T-helper 2 cell treated with Interferon-gamma antibody and Interleukin-4, amounts not matched to agents 5 μg/mL and 100 μg/mL, for 36 hours (primary cell): Measurements from ENCODE around the gene ARFIP1.
A peak's percentile ranks its signal among the peaks of the same experiment; 100 is the strongest.

Experiments used
- DNase-seq: peaks from one replicate; pipeline ENCODE4 v3.0.0; 2021; ENCODE audit warnings: low spot score
- H3K27ac Mint-ChIP-seq: one replicate; pipeline ENCODE4 v1.8.0; 2021; ENCODE audit warnings: mild to moderate bottlenecking, mixed read lengths
- H3K27me3 Mint-ChIP-seq: one replicate; pipeline ENCODE4 v1.8.0; 2021; ENCODE audit warnings: low read depth, mixed read lengths
- H3K36me3 Mint-ChIP-seq: one replicate; pipeline ENCODE4 v1.8.0; 2021; ENCODE audit warnings: low read depth, mixed read lengths
- H3K4me1 Mint-ChIP-seq: one replicate; pipeline ENCODE4 v1.8.0; 2021; ENCODE audit warnings: low read depth, mixed read lengths
- H3K4me3 Mint-ChIP-seq: one replicate; pipeline ENCODE4 v1.8.0; 2022; ENCODE audit warnings: mild to moderate bottlenecking, moderate library complexity, mixed read lengths
- H3K9me3 Mint-ChIP-seq: one replicate; pipeline ENCODE4 v1.8.0; 2021; ENCODE audit warnings: mixed read lengths

Gene ARFIP1

DNA sequence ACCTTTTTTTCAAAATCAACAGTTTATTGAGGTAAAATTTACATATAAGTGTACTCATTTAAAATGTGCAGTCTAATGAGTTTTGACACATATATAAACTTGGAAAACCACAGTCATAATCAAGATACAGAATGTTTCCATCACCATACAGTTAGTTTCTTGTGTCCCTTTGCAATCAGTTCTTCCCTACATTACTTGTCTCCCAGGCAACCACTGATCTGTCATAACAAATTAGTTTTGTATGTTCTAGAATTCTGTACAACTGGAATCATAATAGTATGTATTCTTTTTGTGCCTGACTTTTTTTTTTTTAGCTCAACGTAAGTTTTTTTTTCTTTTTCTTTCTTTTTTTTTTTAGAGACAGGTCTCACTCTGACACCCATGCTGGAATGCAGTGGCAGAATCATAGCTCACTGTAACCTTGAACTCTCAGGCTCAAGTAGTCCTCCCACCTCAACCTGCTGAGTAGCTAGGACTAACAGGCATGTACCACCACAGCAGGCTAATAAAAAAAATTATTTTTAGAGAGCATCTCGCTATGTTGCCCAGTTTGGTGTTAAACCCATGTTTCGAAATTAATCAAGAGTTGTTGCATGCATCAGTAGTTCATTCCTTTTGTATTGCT lies 26.9 kb downstream of the ARFIP1 start:
- H3K4me1 Mint-ChIP-seq: peaks cover 22% of the 10 kb centered on the region
- DNase-seq: no peak
- no peak overlapping the region for H3K4me3 Mint-ChIP-seq
- no peaks in the 10 kb centered on the region for H3K27me3 Mint-ChIP-seq
- H3K36me3 Mint-ChIP-seq: peaks cover 21% of the 10 kb centered on the region
- H3K27ac Mint-ChIP-seq: peak overlapping the region; percentile 12
- H3K9me3 Mint-ChIP-seq: peaks cover 14% of the 10 kb centered on the region

DNA sequence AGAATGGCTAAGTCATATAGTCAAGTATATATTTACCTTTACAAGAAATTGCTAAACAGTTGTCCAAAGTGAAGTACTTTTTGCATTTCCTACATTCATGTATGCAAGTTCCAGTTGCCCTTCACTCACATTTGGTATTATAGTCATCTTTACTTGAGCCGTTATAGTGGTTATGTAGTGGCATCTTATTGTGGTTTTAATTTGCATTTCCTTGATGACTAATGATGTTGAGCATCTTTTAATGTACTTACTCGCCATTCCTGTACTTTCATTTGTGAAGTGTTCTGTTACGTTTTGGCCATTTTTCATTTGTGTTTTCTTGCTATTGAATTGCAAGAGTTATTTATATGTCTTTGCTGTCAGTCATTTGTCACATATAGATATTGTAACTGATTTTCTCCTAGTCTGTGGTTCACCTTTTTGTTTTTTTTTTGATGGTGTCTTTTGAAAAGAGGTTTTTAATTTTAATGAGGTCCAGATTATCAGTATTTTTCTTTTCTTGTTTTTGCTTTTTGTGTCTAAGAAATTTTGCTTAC lies 27.6 kb downstream of the ARFIP1 start:
- Mint-ChIP-seq H3K4me1 (peaks cover 20% of the 10 kb centered on the region), H3K36me3 (peaks cover 25% of the 10 kb centered on the region), H3K27ac (peak overlapping the region; percentile 86), H3K9me3 (peaks cover 14% of the 10 kb centered on the region), H3K27me3 (no peaks in the 10 kb centered on the region), H3K4me3 (peak overlapping the region; percentile 65)
- no peak for DNase-seq

DNA sequence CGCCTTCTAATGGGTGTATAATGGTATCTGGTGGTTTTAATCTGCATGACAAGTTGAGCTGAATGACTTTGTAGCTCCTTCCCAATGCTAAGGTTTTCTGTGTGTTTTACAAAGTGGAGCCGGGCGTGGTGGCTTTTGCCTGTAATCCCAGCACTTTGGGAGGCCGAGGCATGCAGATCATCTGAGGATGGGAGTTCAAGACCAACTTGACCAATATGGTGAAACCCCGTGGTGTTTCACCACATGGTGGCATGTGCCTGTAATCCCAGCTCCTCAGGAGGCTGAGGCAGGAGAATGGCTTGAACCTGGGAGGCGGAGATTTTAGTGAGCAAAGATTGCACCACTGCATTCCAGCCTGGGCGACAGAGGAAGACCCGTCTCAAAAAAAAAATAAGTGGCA lies 28.9 kb downstream of the ARFIP1 start:
- Mint-ChIP-seq H3K36me3 (peaks cover 32% of the 10 kb centered on the region), H3K27ac (no peak overlapping the region), H3K4me3 (no peak overlapping the region), H3K4me1 (peaks cover 20% of the 10 kb centered on the region), H3K27me3 (no peaks in the 10 kb centered on the region), H3K9me3 (peaks cover 22% of the 10 kb centered on the region)
- no peak for DNase-seq

DNA sequence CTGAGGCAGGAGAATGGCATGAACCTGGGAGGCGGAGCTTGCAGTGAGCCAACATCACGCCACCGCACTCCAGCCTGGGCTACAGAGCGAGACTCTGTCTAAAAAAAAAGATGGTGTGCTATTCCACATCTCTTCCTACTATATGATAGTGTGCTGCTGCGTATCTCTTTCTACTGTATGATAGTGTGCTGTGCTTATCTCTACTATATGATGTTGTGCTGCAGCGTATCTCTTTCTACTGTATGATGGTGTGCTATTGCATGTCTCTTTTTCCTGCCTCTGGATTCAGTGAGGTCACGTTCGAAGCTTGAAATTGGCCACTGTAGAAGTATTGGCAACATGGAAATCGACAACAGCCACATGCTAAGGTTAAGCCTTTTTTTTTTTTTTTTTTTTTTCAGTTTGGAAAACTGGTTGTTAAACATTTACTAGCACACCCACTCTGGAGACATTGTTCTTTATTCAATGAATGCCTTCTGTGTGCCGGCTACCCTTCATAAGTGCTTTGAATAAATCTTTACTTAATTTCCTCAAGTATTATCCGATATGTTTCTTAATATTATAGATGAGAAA lies 31.0 kb downstream of the ARFIP1 start:
- peaks cover 39% of the 10 kb centered on the region for H3K9me3 Mint-ChIP-seq
- no peak overlapping the region for H3K27ac Mint-ChIP-seq
- no peaks in the 10 kb centered on the region for H3K27me3 Mint-ChIP-seq
- H3K36me3 Mint-ChIP-seq: peaks cover 44% of the 10 kb centered on the region
- peaks cover 17% of the 10 kb centered on the region for H3K4me1 Mint-ChIP-seq
- DNase-seq: no peak
- H3K4me3 Mint-ChIP-seq: no peak overlapping the region

DNA sequence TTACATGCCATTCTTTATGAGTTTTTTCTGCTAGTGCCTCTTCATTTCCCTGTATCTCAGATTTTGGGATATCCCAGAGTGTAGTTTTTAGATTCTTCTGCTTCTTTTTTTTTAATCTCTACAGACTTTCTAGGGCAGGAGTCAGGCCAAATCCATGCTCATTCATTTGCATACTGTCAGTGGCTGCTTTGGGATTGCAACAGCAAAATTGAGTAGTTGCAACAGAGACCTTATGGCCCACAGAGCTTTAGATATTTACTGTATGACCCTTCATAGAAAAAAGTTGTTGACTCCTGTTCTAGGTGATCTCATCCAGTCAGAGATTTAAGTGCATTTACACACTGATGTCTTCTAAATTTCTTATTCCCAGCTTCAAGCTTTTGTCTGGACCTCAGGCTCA lies 35.3 kb downstream of the ARFIP1 start:
- Mint-ChIP-seq H3K27me3 (no peaks in the 10 kb centered on the region), H3K4me3 (no peak overlapping the region), H3K36me3 (peaks cover 50% of the 10 kb centered on the region), H3K4me1 (peaks cover 11% of the 10 kb centered on the region), H3K27ac (no peak overlapping the region), H3K9me3 (peaks cover 48% of the 10 kb centered on the region)
- DNase-seq: no peak

DNA sequence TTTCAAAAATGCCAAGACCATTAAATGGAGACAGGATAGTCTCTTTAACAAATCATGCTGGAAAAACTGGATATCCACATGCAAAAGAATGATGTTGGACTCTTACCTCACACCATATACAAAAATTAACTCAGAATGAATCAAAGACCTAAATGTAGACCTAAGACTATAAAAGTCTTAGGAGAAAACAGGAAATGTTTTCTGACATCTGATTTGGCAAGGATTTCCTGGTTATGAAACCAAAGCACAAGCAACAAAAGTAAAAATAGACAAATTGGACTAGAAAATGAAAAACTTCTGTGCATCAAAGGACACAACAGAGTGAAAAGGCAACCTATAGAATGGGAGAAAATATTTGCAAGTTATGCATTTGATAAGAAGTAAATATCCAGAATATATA lies 37.6 kb downstream of the ARFIP1 start:
- H3K9me3 Mint-ChIP-seq: peaks cover 53% of the 10 kb centered on the region
- H3K4me1 Mint-ChIP-seq: peaks cover 12% of the 10 kb centered on the region
- peaks cover 46% of the 10 kb centered on the region for H3K36me3 Mint-ChIP-seq
- H3K27me3 Mint-ChIP-seq: no peaks in the 10 kb centered on the region
- peak overlapping the region; percentile 24 for H3K4me3 Mint-ChIP-seq
- H3K27ac Mint-ChIP-seq: no peak overlapping the region
- no peak for DNase-seq

DNA sequence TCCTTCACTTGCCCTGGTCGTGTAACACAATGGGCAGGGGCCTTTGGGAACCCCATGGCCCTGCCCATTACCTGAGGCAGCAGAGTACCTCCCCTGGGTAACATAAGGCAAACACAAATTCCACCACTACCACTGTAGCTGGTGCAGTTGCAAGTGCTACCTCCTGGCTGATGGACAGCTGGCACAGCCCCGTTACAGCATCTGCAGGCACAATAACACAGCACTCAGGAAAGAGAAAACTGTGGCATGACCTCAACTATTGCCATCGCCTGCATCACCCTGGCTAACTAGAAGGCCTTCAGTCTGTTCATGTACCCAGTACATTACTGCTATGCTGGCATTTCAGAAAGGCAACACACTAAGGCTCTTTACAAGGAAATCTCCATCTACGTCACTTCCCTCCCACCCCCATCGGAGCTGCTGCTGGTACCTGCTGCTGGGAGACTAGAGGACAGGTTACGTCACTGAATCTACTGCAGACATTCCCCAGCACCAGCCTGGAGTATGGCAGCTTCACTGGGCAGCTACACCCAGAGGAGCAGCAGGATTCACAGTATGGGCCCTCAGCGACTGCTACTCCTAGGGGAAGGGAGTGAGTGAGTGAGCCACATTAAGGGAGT lies 39.4 kb downstream of the ARFIP1 start:
- Mint-ChIP-seq H3K4me1 (peaks cover 20% of the 10 kb centered on the region), H3K27ac (no peak overlapping the region), H3K27me3 (no peaks in the 10 kb centered on the region), H3K4me3 (no peak overlapping the region), H3K36me3 (peaks cover 35% of the 10 kb centered on the region), H3K9me3 (peaks cover 40% of the 10 kb centered on the region)
- no peak for DNase-seq

DNA sequence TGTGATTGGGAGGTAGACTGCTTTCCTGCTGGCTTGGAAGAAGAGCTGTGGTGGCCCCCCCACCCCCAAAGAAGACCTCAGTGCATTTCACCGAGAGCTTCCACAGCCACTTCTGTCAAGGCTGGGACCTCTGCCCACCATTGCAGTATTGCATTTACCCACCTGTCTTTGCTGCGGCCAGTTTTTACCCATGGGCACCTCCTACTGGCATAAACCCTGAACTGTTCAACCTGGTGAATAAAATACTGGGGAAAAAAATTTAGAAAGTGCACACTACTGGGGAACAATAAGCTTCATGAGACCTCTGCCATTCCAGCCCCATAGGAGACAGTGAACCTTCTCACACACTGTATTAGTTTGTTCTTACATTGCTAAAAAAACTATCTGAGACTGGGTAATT lies 40.3 kb downstream of the ARFIP1 start:
- no peak overlapping the region for H3K27ac Mint-ChIP-seq
- H3K4me3 Mint-ChIP-seq: no peak overlapping the region

DNA sequence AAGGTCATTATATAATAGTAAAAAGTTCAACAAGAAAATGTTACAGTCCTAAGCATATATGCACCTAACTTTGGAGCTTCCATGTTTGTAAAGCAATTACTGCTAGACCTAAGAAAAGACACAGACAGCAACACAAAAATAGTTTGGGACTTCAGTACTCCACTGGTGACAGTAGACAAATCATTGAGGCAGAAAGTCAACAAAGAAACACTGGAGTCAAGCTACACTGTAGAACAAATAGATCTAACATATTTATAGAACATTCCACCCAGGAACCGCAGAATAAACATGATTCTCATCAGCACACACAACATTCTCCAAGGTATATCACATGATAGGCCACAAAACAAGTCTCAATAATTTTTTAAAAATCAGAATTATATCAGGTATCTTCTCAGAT lies 42.6 kb downstream of the ARFIP1 start:
- Mint-ChIP-seq H3K4me3 (no peak overlapping the region), H3K27me3 (no peaks in the 10 kb centered on the region), H3K36me3 (peaks cover 13% of the 10 kb centered on the region), H3K27ac (no peak overlapping the region), H3K4me1 (peaks cover 11% of the 10 kb centered on the region), H3K9me3 (peaks cover 13% of the 10 kb centered on the region)
- no peak for DNase-seq

More for the DNA sequence above, 40.3 kb downstream of the ARFIP1 start:
- no peak for DNase-seq
- peaks cover 30% of the 10 kb centered on the region for H3K36me3 Mint-ChIP-seq
- no peaks in the 10 kb centered on the region for H3K27me3 Mint-ChIP-seq
- peaks cover 32% of the 10 kb centered on the region for H3K9me3 Mint-ChIP-seq
- peaks cover 20% of the 10 kb centered on the region for H3K4me1 Mint-ChIP-seq

DNA sequence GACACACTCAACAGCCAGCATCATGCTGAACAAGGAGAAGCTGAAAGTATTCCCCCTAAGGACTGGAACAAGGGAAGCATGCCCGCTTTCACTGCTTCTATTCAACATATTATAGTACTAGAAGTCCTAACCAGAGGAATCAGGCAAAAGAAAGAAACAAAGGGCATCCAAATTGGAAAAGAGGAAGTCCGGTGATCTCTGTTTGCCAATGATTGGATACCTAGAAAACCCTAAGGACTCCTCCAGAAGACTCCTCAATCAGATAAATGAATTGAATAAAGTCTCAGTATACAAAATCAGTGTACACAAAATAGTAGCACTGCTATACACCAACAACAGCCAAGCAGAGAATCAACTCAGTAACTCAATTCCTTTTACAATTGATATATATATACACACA lies 44.8 kb downstream of the ARFIP1 start:
- H3K36me3 Mint-ChIP-seq: peaks cover 10% of the 10 kb centered on the region
- peaks cover 9% of the 10 kb centered on the region for H3K9me3 Mint-ChIP-seq
- peaks cover 9% of the 10 kb centered on the region for H3K4me1 Mint-ChIP-seq
- no peaks in the 10 kb centered on the region for H3K27me3 Mint-ChIP-seq
- no peak overlapping the region for H3K4me3 Mint-ChIP-seq
- no peak for DNase-seq
- no peak overlapping the region for H3K27ac Mint-ChIP-seq

DNA sequence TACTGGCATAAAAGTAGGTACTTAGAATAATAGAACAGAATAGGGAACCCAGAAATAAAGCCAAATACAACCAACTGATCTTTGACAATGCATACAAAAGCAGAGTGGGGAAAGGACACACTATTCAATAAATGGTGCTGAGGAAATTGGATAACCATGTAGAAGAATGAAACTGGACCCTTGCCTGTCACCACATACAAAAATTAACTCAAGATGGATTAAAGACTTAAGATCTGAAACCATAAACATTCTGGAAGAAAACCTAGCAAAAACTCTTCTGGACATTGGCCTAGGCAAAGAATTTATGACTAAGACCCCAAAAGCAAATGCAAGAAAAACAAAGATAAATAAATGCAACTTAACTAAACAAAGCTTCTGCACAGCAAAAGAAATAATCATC lies 45.6 kb downstream of the ARFIP1 start:
- Mint-ChIP-seq H3K4me3 (no peak overlapping the region), H3K4me1 (peaks cover 9% of the 10 kb centered on the region), H3K36me3 (peaks cover 7% of the 10 kb centered on the region), H3K27ac (no peak overlapping the region), H3K27me3 (no peaks in the 10 kb centered on the region), H3K9me3 (peaks cover 7% of the 10 kb centered on the region)
- no peak for DNase-seq

DNA sequence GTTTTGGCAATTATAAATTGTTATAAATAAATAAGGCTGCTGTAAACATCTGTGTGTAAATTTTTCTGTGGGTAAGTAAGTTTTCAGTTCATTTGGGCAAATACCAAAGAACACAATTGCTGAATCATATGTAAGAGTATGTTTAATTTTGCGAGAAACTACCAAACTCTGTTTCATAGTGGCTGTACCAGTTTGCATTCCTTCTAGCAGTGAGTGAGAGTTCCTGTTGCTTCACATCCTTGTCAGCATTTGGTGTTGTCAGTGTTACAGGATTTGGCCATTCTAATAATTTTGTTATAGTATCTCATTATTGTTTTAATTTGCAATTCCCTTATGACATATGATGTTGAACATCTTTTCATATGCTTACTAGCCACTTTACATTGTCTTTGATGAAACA lies 48.4 kb downstream of the ARFIP1 start:
- no peak for DNase-seq
- Mint-ChIP-seq H3K27me3 (no peaks in the 10 kb centered on the region), H3K4me3 (no peak overlapping the region), H3K36me3 (peaks cover 23% of the 10 kb centered on the region), H3K27ac (no peak overlapping the region), H3K4me1 (peaks cover under 1% of the 10 kb centered on the region), H3K9me3 (peaks cover 7% of the 10 kb centered on the region)

DNA sequence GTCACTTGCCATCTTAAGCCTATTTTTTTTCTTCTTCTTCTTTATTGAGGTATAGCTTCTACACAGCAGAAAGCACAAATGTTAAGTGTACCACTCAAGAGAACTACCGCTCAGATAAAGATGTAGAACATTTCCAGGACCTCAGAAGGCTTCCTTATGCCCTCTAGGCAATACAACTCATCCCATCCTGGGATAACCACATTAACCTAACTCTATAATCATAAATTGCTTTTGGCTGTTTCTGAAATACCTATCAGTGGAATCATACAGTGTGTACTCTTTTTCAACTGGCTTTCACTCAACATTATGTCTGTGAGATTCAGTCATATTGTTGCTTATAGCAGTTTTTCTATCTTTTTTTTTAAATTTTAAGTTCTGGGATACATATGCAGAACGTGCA lies 51.7 kb downstream of the ARFIP1 start:
- Mint-ChIP-seq H3K27me3 (no peaks in the 10 kb centered on the region), H3K9me3 (peaks cover 12% of the 10 kb centered on the region), H3K4me3 (no peak overlapping the region), H3K36me3 (peaks cover 46% of the 10 kb centered on the region), H3K4me1 (no peaks in the 10 kb centered on the region), H3K27ac (no peak overlapping the region)
- no peak for DNase-seq

DNA sequence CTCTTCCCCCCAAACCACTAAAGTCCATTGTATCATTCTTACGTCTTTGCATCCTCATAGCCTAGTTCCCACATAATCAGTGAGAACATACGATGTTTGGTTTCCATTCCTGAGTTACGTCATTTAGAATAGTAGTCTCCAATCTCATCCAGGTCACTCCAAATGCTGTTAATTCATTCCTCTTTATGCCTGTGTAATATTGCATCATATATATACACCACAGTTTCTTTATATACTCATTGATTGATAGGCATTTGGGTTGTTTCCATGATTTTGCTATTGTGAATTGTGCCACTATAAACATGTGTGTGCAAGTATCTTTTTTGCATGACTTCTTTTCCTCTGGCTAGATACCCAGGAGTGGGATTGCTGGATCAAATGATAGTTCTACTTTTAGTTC lies 57.2 kb downstream of the ARFIP1 start:
- H3K4me1 Mint-ChIP-seq: peaks cover 26% of the 10 kb centered on the region
- peaks cover 67% of the 10 kb centered on the region for H3K36me3 Mint-ChIP-seq
- peaks cover 44% of the 10 kb centered on the region for H3K9me3 Mint-ChIP-seq
- no peaks in the 10 kb centered on the region for H3K27me3 Mint-ChIP-seq
- no peak for DNase-seq
- no peak overlapping the region for H3K4me3 Mint-ChIP-seq
- no peak overlapping the region for H3K27ac Mint-ChIP-seq
